H1 (cell line): ENCODE results near the gene SMARCB1. TPM values are rescaled to one million over a fixed set of nuclear protein-coding genes. Genes with fewer than 3 reads are reported as not detected.

Experiments used
- HDAC2 ChIP-seq, 2 experiments: fragments of 300-600 bp in 1 of 2; sonication (generic) in 1 of 2; IDR thresholded peaks; 2 replicates each; pipeline ENCODE4 v1.6.1; 2011 to 2012; ENCODE audit warnings: low read depth in 2 of 2, low read length in 2 of 2, mild to moderate bottlenecking in 2 of 2, moderate library complexity in 2 of 2, borderline replicate concordance in 1 of 2, inconsistent platforms in 1 of 2
- TAF1 ChIP-seq: IDR thresholded peaks from 2 replicates; pipeline ENCODE4 v1.6.1; 2011; ENCODE audit warnings: mild to moderate bottlenecking, low read depth, low read length
- polyA plus RNA-seq, 7 experiments: library from polyadenylated mRNA; depleted of rRNA in 3 of 7; stranded (reverse) in 5 of 7; unstranded in 2 of 7; fragments of >200 nt in 5 of 7; fragments of 200-250 nt in 2 of 7; gene quantifications; 1 replicate in 5 of 7; 2 replicates in 1 of 7; 4 replicates in 1 of 7; pipeline versions ENCODE4 v1.2.1 to v1.2.3, GENCODE V29; 2011 to 2013; ENCODE audit warnings: missing spikeins in 2 of 7, mixed read lengths in 2 of 7
- total RNA-seq: library from RNA; stranded (reverse); fragmentation: NEBNext Ultra II Directional; extraction: Animal tissue kit (Norgen Biotek cat#: 25700); gene quantifications from 2 replicates; pipeline ENCODE4 v1.2.1, GENCODE V29; 2021
- TF ChIP-seq, protein P1 (sequence below): IDR thresholded peaks from 2 replicates; pipeline ENCODE4 v1.6.1; 2011; ENCODE audit warnings: low read depth, mild to moderate bottlenecking, low read length; ENCODE audit not compliant: insufficient read depth
- TF ChIP-seq, protein P2 (sequence below): IDR thresholded peaks from 2 replicates; pipeline ENCODE4 v1.6.1; 2011; ENCODE audit warnings: low read length, improper control_type of control experiment

Gene SMARCB1
- total and polyA plus RNA-seq, 2 of the 8 experiments (the other 6 are each of a cell fraction or from before 2014, with no cell fraction given), result 116 to 145 TPM

DNA sequence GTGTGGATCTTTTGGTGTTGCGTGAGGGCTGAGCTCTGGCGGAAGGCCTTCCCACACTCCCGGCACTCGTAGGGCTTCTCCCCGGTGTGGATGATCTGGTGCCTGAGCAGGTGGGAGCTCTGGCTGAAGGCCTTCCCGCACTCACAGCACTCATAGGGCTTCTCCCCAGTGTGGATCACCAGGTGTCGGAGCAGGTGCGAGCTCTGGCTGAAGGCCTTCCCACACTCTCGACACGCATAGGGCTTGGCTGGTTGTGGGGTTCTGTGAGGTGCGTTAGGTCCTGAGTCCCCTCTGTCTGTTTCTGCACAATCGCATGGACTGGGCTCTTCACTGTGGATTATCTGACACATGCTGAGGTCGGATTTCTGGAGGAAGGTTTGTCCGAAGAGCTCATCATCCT is 42.3 kb upstream of the SMARCB1 start (continued):
- TF ChIP-seq HDAC2 (IDR thresholded peaks at IDR 0.05; ENCODE audit: borderline replicate concordance in 1 of 2, low read depth in 2 of 2, low read length in 2 of 2) (no peak), TAF1 (no peak)
- TF ChIP-seq, protein P1, sequence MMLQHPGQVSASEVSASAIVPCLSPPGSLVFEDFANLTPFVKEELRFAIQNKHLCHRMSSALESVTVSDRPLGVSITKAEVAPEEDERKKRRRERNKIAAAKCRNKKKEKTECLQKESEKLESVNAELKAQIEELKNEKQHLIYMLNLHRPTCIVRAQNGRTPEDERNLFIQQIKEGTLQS, result no peak
- TF ChIP-seq, protein P2, sequence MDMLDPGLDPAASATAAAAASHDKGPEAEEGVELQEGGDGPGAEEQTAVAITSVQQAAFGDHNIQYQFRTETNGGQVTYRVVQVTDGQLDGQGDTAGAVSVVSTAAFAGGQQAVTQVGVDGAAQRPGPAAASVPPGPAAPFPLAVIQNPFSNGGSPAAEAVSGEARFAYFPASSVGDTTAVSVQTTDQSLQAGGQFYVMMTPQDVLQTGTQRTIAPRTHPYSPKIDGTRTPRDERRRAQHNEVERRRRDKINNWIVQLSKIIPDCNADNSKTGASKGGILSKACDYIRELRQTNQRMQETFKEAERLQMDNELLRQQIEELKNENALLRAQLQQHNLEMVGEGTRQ, result no peak
